ENCODE data around the gene ARPC5L. TPM values are rescaled to one million over a fixed set of nuclear protein-coding genes. Genes with fewer than 3 reads are reported as not detected.

The ARPC5L gene
- total and polyA plus RNA-seq, 2 of the 8 experiments (the other 6 are each of a cell fraction or from before 2014, with no cell fraction given): 34.1 to 50.6 TPM

- TF ChIP-seq HDAC6 (IDR thresholded peaks at IDR 0.05; ENCODE audit: low read depth, low read length): no peak
Observed at GRCh38 chr9:124890179-124890578, 28.2 kb downstream of the ARPC5L start (continued).

Data from H1 (cell line).